Ovary (tissue), 9 donors: ENCODE results near the gene ZNF326. TPM values are rescaled to one million over a fixed set of nuclear protein-coding genes. Genes with fewer than 3 reads are reported as not detected.
"Not testable (repeated sequence)": the region's sequence is repeated elsewhere in the genome, so short reads cannot be mapped to it uniquely, and the experiment has no call there.

Source experiments
- DNase-seq, 5 donors: peaks; one replicate each; pipeline ENCODE4 v3.0.0-alpha.2; 2019 to 2020
- H3K27ac ChIP-seq, 2 donors: fragments of 200-600 bp; one replicate each; pipeline versions ENCODE4 v1.5.1 to v1.8.0; 2019 to 2022
- H3K27me3 ChIP-seq: fragments of 200-600 bp; one replicate; pipeline ENCODE4 v1.8.0; 2022
- H3K36me3 ChIP-seq: fragments of 200-600 bp; sonication (generic); one replicate; pipeline ENCODE4 v1.5.1; 2019
- H3K4me1 ChIP-seq: one replicate; pipeline ENCODE4 v1.8.1; 2013; ENCODE audit warnings: mild to moderate bottlenecking, moderate library complexity; ENCODE audit not compliant: insufficient read depth
- H3K4me3 ChIP-seq: fragments of 200-600 bp; sonication (generic); one replicate; pipeline ENCODE4 v1.5.1; 2017
- H3K9me3 ChIP-seq, 2 donors: fragments of 200-600 bp in 1 of 2; sonication (generic) in 1 of 2; one replicate each; pipeline versions ENCODE4 v1.5.1 to v1.8.1; 2013 to 2019; ENCODE audit warnings: mild to moderate bottlenecking in 1 of 2, moderate library complexity in 1 of 2
- CTCF ChIP-seq, 3 donors: fragments of 450-650 bp in 2 of 3; fragments of 200-600 bp in 1 of 3; IDR thresholded peaks; one replicate each; pipeline versions ENCODE4 v1.5.1 to v1.8.0; 2016 to 2022; ENCODE audit warnings: antibody characterized with exemption in 3 of 3, mild to moderate bottlenecking in 1 of 3
- EP300 ChIP-seq: sonication (generic); formaldehyde crosslinking; IDR thresholded peaks from one replicate; pipeline ENCODE4 v1.6.1; 2017; ENCODE audit warnings: antibody characterized with exemption
- POLR2A ChIP-seq: fragments of 450-650 bp; IDR thresholded peaks from one replicate; pipeline ENCODE4 v1.6.1; 2017; ENCODE audit warnings: antibody characterized with exemption, mild to moderate bottlenecking, moderate library complexity
- WGBS, 3 donors: extraction: QIAGEN DNeasy Blood & Tissue Kit in 1 of 3; methylation state at CpG; one replicate each; pipeline versions ENCODE4 v1.1.5 to v1.1.7; 2013 to 2017; 5-methylcytosine and 5-hydroxymethylcytosine counted together
- intact Hi-C, 4 donors: fragments of 100-400 bp; cut with DNase I; formaldehyde crosslinking; loops; one replicate each; pipeline versions ENCODE4 v1.11.0 to v1.15.1; 2022 to 2023
- polyA plus RNA-seq, 2 donors: library from polyadenylated mRNA; stranded (reverse); fragments of 200-250 nt in 1 of 2; fragments of 350-450 nt in 1 of 2; fragmentation: Illumina TruSeq in 1 of 2; extraction: RNeasy Lipid Tissue Mini Kit (QIAGEN cat#74804) in 1 of 2; gene quantifications; one replicate each; pipeline ENCODE4 v1.2.3, GENCODE V29; 2013 to 2014
- total RNA-seq, 7 donors: library from RNA; depleted of rRNA in 2 of 7; stranded (reverse); fragments of >200 nt in 2 of 7; fragmentation: NEBNext Ultra II Directional in 3 of 7; extraction: Animal tissue kit (Norgen Biotek cat#: 25700) in 3 of 7; gene quantifications; one replicate each; pipeline versions ENCODE4 v1.1.0 to v1.2.4, GENCODE V29; 2016 to 2023
- donor health status: DM: no; HTN: no; CAD: no; lungs with moderate emphysema.
- donor health status: DM: no; HTN: no; CAD: no.
- donor health status: Bipolar disorder and iron deficiency.
- donor health status: DM: yes; HTN: yes; CAD: no.
- donor health status: DM: no; HTN: no; CAD: no.
- donor health status: DM: yes; HTN: yes; CAD: no.

The ZNF326 gene
- total and polyA plus RNA-seq, 9 donors, result 10.9 to 24.7 (median 21.8) TPM

GRCh38 chr1:90045853-90046563 lies 51.1 kb downstream of the ZNF326 start:
- Histone ChIP-seq H3K27ac (no peak overlapping the region), H3K36me3 (no peaks in the 10 kb centered on the region), H3K27me3 (no peaks in the 10 kb centered on the region), H3K4me3 (no peak overlapping the region), H3K9me3 (no peaks in the 10 kb centered on the region), H3K4me1 (no peaks in the 10 kb centered on the region)
- no peak for TF ChIP-seq POLR2A
- no peak for TF ChIP-seq CTCF (IDR thresholded peaks at IDR 0.05)
- no peak for TF ChIP-seq EP300
- intact Hi-C loops, result no loop called here
- no peak for DNase-seq
- 23 to 27% (median 27%) methylated on average over 2 of the region's 2 CpGs for WGBS, 3 donors

DNA sequence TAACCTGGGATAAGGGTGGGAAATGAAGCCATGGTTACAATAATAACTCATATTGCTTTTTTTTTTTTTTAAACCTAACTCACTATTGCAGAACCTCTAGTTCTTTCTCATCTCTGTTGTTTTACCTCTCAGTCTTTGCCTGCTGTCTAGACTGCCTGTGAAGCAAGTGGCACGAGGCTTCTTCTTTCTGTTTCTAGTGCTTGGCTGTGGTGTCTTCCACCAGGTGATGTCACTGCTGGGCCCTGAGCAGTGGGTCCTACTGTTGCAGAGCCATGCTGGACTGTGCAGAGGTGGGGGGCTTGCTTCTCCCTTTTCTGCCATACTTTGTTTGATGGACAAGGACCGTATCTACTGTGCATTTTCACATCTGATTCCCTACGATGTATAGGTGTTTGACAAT lies 51.7 kb downstream of the ZNF326 start:
- DNase-seq, result no peak
- no peak for TF ChIP-seq POLR2A
- TF ChIP-seq EP300, result no peak
- TF ChIP-seq CTCF (IDR thresholded peaks at IDR 0.05), result no peak

DNA sequence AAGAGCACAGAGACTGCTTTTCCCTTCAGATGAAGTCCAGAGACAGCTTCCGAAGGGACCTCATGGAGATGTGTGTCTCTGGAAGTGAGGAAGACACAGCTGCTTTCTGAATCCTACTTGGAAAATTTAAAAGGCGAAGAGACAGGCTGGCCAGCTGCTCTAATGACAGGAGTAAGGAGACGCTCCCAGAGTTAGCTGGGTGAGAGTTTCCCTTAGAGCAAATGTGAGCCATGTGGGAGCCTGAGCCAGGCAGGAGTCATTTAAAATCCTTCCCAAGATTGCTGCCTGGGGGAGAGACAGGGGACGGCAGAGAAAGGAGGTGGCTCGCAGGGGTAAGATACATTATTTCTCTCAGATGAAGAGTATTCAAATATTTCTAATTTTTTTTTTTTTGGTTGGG lies 53.1 kb downstream of the ZNF326 start:
- H3K4me3 ChIP-seq, result no peak overlapping the region

More for the DNA sequence above, 51.7 kb downstream of the ZNF326 start:
- H3K4me3 ChIP-seq, result no peak overlapping the region
- no peaks in the 10 kb centered on the region for H3K9me3 ChIP-seq
- WGBS, 3 donors, result 76 to 80% (median 79%) methylated on average over 3 of the region's 3 CpGs
- no peaks in the 10 kb centered on the region for H3K27me3 ChIP-seq
- no peaks in the 10 kb centered on the region for H3K36me3 ChIP-seq
- no peak overlapping the region for H3K27ac ChIP-seq
- no peaks in the 10 kb centered on the region for H3K4me1 ChIP-seq
- intact Hi-C loops, result no loop called here

GRCh38 chr1:90062700-90063643 lies 68.1 kb downstream of the ZNF326 start:
- WGBS, 3 donors, result 88 to 91% (median 88%) methylated on average over 29 of the region's 31 CpGs
- DNase-seq, H3K4me1 ChIP-seq, H3K36me3 ChIP-seq, H3K4me3 ChIP-seq, H3K9me3 ChIP-seq, intact Hi-C loops, H3K27me3 ChIP-seq, H3K27ac ChIP-seq: not testable (repeated sequence)

More for the DNA sequence above, 53.1 kb downstream of the ZNF326 start:
- H3K4me1 ChIP-seq, result no peaks in the 10 kb centered on the region
- WGBS, 3 donors, result 64 to 74% (median 72%) methylated on average over 5 of the region's 5 CpGs
- H3K27ac ChIP-seq, result no peak overlapping the region
- H3K27me3 ChIP-seq, result no peaks in the 10 kb centered on the region
- H3K36me3 ChIP-seq, result no peaks in the 10 kb centered on the region
- DNase-seq, result no peak
- intact Hi-C loops, result no loop called here
- H3K9me3 ChIP-seq, result no peaks in the 10 kb centered on the region
- TF ChIP-seq EP300 (no peak), CTCF (IDR thresholded peaks at IDR 0.05) (no peak), POLR2A (no peak)

- intact Hi-C loops, result not testable (repeated sequence)
These were observed 69.2 kb downstream of the ZNF326 start for GRCh38 chr1:90064109-90064508.

More at GRCh38 chr1:90064109-90064508, 69.2 kb downstream of the ZNF326 start:
- not testable (repeated sequence) for H3K4me1 ChIP-seq, H3K27me3 ChIP-seq, H3K9me3 ChIP-seq, H3K4me3 ChIP-seq, DNase-seq, H3K36me3 ChIP-seq, H3K27ac ChIP-seq
- WGBS, 3 donors, result 84 to 95% (median 91%) methylated on average over 6 of the region's 6 CpGs
